ENCODE data around the gene MLLT1.

- TF ChIP-seq CTCF (IDR thresholded peaks at IDR 0.05): no peak
- TF ChIP-seq POLR2AphosphoS5 (IDR thresholded peaks at IDR 0.05; ENCODE audit: insufficient read depth in 1 of 2, low read depth in 1 of 2): no peak
These were observed 51.8 kb downstream of the MLLT1 start for GRCh38 chr19:6227936-6228325.

Data from vagina (tissue), 2 donors.